Psoas muscle (tissue), 8 donors: ENCODE data around the gene SLC43A3. TPM values are rescaled to one million over a fixed set of nuclear protein-coding genes. Genes with fewer than 3 reads are reported as not detected.

Experiments
- ATAC-seq, 4 donors: fragments of 200-7000 bp; cut with Tn5 transposase; one replicate each; pipeline ENCODE4 v1.9.1; 2020; ENCODE audit warnings: moderate library complexity in 3 of 4, mild to moderate bottlenecking in 2 of 4
- DNase-seq, 2 donors: peaks; one replicate each; pipeline ENCODE4 v3.0.0-alpha.2; 2020
- H3K27ac ChIP-seq: fragments of 200-600 bp; one replicate; pipeline ENCODE4 v1.8.0; 2022
- H3K27me3 ChIP-seq, 3 donors: fragments of 200-600 bp in 1 of 3; one replicate each; pipeline versions ENCODE4 v1.6.1 to v1.8.0; 2013 to 2022; ENCODE audit warnings: low read length in 2 of 3, mild to moderate bottlenecking in 2 of 3, moderate library complexity in 1 of 3; ENCODE audit not compliant: insufficient read depth in 3 of 3
- H3K36me3 ChIP-seq, 2 donors: fragments of 200-600 bp in 1 of 2; one replicate each; pipeline versions ENCODE4 v1.6.1 to v1.8.0; 2013 to 2022; ENCODE audit warnings: low read depth in 1 of 2, mild to moderate bottlenecking in 1 of 2, moderate library complexity in 1 of 2; ENCODE audit not compliant: insufficient read depth in 1 of 2
- H3K4me1 ChIP-seq: fragments of 200-600 bp; one replicate; pipeline ENCODE4 v1.8.0; 2022
- H3K4me3 ChIP-seq: fragments of 200-600 bp; one replicate; pipeline ENCODE4 v1.8.0; 2022; ENCODE audit warnings: mild to moderate bottlenecking
- H3K9me3 ChIP-seq: fragments of 200-600 bp; one replicate; pipeline ENCODE4 v1.8.0; 2022
- WGBS, 3 donors: extraction: QIAGEN DNeasy Blood & Tissue Kit; methylation state at CpG; one replicate each; pipeline versions ENCODE4 v1.1.6 to v1.1.7; 2013; 5-methylcytosine and 5-hydroxymethylcytosine counted together
- intact Hi-C, 2 donors: fragments of 100-400 bp; cut with DNase I; formaldehyde crosslinking; loops; one replicate each; pipeline versions ENCODE4 v1.11.0 to v1.14.2; 2022
- polyA plus RNA-seq, 3 donors: library from polyadenylated mRNA; stranded (reverse); fragments of 200-250 nt; gene quantifications; one replicate each; pipeline ENCODE4 v1.2.3, GENCODE V29; 2013
- total RNA-seq, 4 donors: library from RNA; stranded (reverse); fragmentation: NEBNext Ultra II Directional in 2 of 4; extraction: Animal tissue kit (Norgen Biotek cat#: 25700) in 2 of 4; gene quantifications; one replicate each; pipeline versions ENCODE4 v1.2.1 to v1.2.4, GENCODE V29; 2021 to 2023
- TF ChIP-seq, protein P1 (sequence below): fragments of 200-600 bp; IDR thresholded peaks from one replicate; pipeline ENCODE4 v1.8.0; 2022; ENCODE audit warnings: antibody characterized with exemption
- donor health status: healthy with polysubstance abuse.
- donor health status: DM: no; HTN: no; CAD: no; lungs with moderate emphysema.
- donor health status: Bipolar disorder and iron deficiency.
- donor health status: healthy.
- donor health status: DM: yes; HTN: yes; CAD: no.
- donor health status: DM: no; HTN: no; CAD: no.
- donor health status: DM: no; HTN: no; CAD: no.
- donor health status: DM: yes; HTN: yes; CAD: no.

SLC43A3 gene
- total and polyA plus RNA-seq, 7 donors, result 5.8 to 18.8 (median 14.7) TPM

DNA sequence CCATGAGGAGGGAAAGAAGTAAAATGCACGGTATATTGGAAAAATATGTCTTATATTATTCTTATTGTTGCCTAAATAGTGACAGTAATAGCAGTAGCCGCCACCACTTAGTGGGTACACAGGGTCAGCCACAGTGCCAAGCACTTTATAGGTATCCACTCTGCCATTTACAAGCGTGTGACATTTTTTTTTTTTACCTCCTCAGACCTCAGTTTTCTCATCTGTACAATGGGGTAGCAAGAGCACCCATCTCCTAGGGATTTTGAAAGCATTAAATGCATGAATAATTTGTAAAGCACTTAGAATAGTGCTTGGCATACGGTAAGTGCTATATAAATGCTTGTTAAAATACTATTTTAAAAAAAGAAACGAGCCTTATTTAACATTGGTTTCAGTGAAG lies 42.3 kb upstream of the SLC43A3 start:
- WGBS, 3 donors, result 78 to 81% (median 80%) methylated on average over 5 of the region's 5 CpGs
- Histone ChIP-seq H3K4me1 (no peaks in the 10 kb centered on the region), H3K4me3 (no peak overlapping the region), H3K27me3 (peaks cover 0 to 2% (median 0%) of the 10 kb centered on the region in 3 donors), H3K27ac (no peak overlapping the region), H3K9me3 (no peaks in the 10 kb centered on the region), H3K36me3 (no peaks in the 10 kb centered on the region)
- ATAC-seq (no peak), DNase-seq (no peak)
- intact Hi-C loops, result no loop called here
- TF ChIP-seq, protein P1, sequence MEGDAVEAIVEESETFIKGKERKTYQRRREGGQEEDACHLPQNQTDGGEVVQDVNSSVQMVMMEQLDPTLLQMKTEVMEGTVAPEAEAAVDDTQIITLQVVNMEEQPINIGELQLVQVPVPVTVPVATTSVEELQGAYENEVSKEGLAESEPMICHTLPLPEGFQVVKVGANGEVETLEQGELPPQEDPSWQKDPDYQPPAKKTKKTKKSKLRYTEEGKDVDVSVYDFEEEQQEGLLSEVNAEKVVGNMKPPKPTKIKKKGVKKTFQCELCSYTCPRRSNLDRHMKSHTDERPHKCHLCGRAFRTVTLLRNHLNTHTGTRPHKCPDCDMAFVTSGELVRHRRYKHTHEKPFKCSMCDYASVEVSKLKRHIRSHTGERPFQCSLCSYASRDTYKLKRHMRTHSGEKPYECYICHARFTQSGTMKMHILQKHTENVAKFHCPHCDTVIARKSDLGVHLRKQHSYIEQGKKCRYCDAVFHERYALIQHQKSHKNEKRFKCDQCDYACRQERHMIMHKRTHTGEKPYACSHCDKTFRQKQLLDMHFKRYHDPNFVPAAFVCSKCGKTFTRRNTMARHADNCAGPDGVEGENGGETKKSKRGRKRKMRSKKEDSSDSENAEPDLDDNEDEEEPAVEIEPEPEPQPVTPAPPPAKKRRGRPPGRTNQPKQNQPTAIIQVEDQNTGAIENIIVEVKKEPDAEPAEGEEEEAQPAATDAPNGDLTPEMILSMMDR, result no peak

DNA sequence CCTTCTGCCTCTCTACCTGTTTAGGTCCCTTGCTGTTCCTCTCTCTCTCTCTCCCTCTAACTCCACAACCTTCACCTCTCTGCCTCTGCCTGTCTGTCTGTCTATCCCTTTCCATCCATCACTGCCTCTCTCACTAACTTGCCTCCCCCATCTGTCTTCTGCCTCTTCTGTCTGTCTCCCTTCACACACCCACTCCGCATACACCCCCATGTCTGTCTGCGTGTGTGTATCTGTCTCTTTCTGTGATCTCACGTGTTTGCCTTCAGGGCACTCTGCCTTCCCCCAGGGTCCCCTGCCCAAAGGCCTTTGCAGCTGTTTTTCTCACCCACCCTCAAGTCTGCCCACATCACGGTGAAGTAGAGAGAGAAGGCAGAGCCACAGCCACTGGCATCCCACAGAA lies 41.4 kb upstream of the SLC43A3 start:
- intact Hi-C loops, result no loop called here
- Histone ChIP-seq H3K27ac (no peak overlapping the region), H3K4me1 (no peaks in the 10 kb centered on the region), H3K9me3 (no peaks in the 10 kb centered on the region), H3K27me3 (peaks cover 0 to 2% (median 0%) of the 10 kb centered on the region in 3 donors), H3K36me3 (no peaks in the 10 kb centered on the region), H3K4me3 (no peak overlapping the region)
- ATAC-seq (no peak), DNase-seq (no peak)
- TF ChIP-seq, protein P1, result no peak
- WGBS, 3 donors, result 53 to 76% (median 65%) methylated on average over 4 of the region's 4 CpGs

DNA sequence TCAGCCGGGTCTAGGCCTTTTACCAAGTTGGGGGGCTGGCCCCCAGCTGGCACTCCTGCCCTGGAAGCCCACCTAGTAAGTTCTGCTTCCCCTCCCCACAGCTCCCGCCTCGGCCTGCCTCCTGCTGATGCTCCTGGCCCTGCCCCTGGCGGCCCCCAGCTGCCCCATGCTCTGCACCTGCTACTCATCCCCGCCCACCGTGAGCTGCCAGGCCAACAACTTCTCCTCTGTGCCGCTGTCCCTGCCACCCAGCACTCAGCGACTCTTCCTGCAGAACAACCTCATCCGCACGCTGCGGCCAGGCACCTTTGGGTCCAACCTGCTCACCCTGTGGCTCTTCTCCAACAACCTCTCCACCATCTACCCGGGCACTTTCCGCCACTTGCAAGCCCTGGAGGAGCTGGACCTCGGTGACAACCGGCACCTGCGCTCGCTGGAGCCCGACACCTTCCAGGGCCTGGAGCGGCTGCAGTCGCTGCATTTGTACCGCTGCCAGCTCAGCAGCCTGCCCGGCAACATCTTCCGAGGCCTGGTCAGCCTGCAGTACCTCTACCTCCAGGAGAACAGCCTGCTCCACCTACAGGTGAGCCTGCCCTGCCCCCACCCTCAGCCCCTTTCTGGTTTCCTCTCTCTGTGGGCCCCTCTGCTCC lies 40.7 kb upstream of the SLC43A3 start:
- intact Hi-C loops, result no loop called here
- Histone ChIP-seq H3K36me3 (no peaks in the 10 kb centered on the region), H3K9me3 (no peaks in the 10 kb centered on the region), H3K27ac (no peak overlapping the region), H3K27me3 (peaks cover 0 to 5% (median 0%) of the 10 kb centered on the region in 3 donors), H3K4me1 (no peaks in the 10 kb centered on the region), H3K4me3 (no peak overlapping the region)
- 58 to 65% (median 62%) methylated on average over 20 to 23 of the region's 23 CpGs for WGBS, 3 donors
- no peak for ATAC-seq
- no peak for DNase-seq
- TF ChIP-seq, protein P1, result no peak

DNA sequence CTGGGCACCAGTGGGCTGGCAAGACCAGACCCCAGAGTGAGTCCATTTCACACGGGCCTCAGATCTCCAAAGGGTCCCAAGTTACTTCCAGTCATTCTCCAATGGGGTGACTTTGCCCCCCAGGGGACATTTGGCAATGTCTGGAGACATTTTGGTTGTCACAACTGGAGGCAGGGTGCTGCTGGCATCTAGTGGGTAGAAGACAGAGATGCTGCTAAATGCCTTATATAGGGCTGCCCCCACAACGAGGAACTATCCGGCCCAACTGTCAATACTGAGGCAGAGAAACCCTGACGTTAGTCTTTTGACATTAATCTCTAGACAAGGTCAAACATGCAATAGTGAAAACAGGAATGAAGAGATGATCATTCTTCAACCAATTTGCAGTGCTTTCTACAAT lies 39.8 kb upstream of the SLC43A3 start:
- intact Hi-C loops, result no loop called here
- WGBS, 3 donors, result 45 to 69% (median 56%) methylated on average over 4 of the region's 4 CpGs
- H3K4me1 ChIP-seq, result no peaks in the 10 kb centered on the region
- peaks cover 0 to 8% (median 8%) of the 10 kb centered on the region in 3 donors for H3K27me3 ChIP-seq
- ATAC-seq (no peak), DNase-seq (no peak)
- H3K4me3 ChIP-seq, result no peak overlapping the region
- TF ChIP-seq, protein P1, result no peak
- H3K36me3 ChIP-seq, result no peaks in the 10 kb centered on the region
- H3K9me3 ChIP-seq, result no peaks in the 10 kb centered on the region
- H3K27ac ChIP-seq, result no peak overlapping the region
